GM13977 (cell line): ENCODE results near the gene RECQL5.

Experiments
- DNase-seq: peaks from one replicate; pipeline ENCODE4 v3.0.0; 2012; ENCODE audit warnings: low spot score
- CTCF ChIP-seq: IDR thresholded peaks from 2 replicates; pipeline ENCODE4 v1.5.1; 2012; ENCODE audit warnings: mild to moderate bottlenecking, control low read depth; ENCODE audit not compliant: insufficient read depth; ENCODE audit errors: extremely low read depth, missing control alignments
- in situ Hi-C: fragments of 300-500 bp; cut with MboI; formaldehyde crosslinking; loops from one replicate; pipeline ENCODE4 v1.12.0; 2022; ENCODE audit warnings: low sequenced_read_pairs, low pct_unique_long_range_greater_than_20kb, mixed read lengths, inconsistent platforms; ENCODE audit not compliant: unreplicated experiment

RECQL5 gene

GRCh38 chr17:75632428-75632827, 34.5 kb downstream of the RECQL5 start:
- in situ Hi-C loops: no loop called here
- no peak for DNase-seq
- no peak for TF ChIP-seq CTCF

GRCh38 chr17:75631353-75631752, 35.6 kb downstream of the RECQL5 start:
- no peak for TF ChIP-seq CTCF
- in situ Hi-C loops: no loop called here
- no peak for DNase-seq

- TF ChIP-seq CTCF: no peak
- in situ Hi-C loops: no loop called here
Observed at GRCh38 chr17:75630071-75630917, 36.7 kb downstream of the RECQL5 start.

GRCh38 chr17:75629157-75629556, 37.8 kb downstream of the RECQL5 start:
- no peak for TF ChIP-seq CTCF
- no peak for DNase-seq
- in situ Hi-C loops: no loop called here

More at GRCh38 chr17:75630071-75630917, 36.7 kb downstream of the RECQL5 start:
- DNase-seq: no peak

GRCh38 chr17:75628425-75628824, 38.5 kb downstream of the RECQL5 start:
- DNase-seq: no peak
- no peak for TF ChIP-seq CTCF
- in situ Hi-C loops: no loop called here

- no peak for DNase-seq
- TF ChIP-seq CTCF: no peak
- in situ Hi-C loops: no loop called here
Observed at GRCh38 chr17:75627094-75627493, 39.9 kb downstream of the RECQL5 start.
